Measurements from ENCODE around the gene BANK1. TPM values are rescaled to one million over a fixed set of nuclear protein-coding genes. Genes with fewer than 3 reads are reported as not detected.

Gene BANK1
- polyA plus RNA-seq, 1 donor from 2014 or later = not detected

GRCh38 chr4:101885574-101885973, 95.0 kb downstream of the BANK1 start:
- Histone ChIP-seq H3K27ac (ENCODE audit: low read length) (no peak overlapping the region), H3K4me2 (ENCODE audit: low read length) (no peak overlapping the region), H3K4me3 (ENCODE audit: low read length) (no peak overlapping the region), H3K9me2 (ENCODE audit: insufficient read depth, low read length) (no peaks in the 10 kb centered on the region), H3K36me3 (ENCODE audit: insufficient read depth, low read length) (no peaks in the 10 kb centered on the region), H2AFZ (ENCODE audit: low read depth, low read length) (no peak overlapping the region), H3K9me3 (ENCODE audit: low read length) (no peaks in the 10 kb centered on the region), H3K79me2 (replicated peaks; ENCODE audit: insufficient read depth, low read length) (no peaks in the 10 kb centered on the region), H3K27me3 (ENCODE audit: insufficient read depth, low read depth, low read length) (no peaks in the 10 kb centered on the region), H3K9ac (ENCODE audit: low read length) (no peak overlapping the region), H3F3A (ENCODE audit: insufficient read depth, low read length, poor library complexity, severe bottlenecking) (no peaks in the 10 kb centered on the region), H4K20me1 (ENCODE audit: insufficient read depth) (no peaks in the 10 kb centered on the region)
- TF ChIP-seq TAF1 (IDR thresholded peaks at IDR 0.05; ENCODE audit: low read depth) (no peak), REST (IDR thresholded peaks at IDR 0.05; ENCODE audit: borderline replicate concordance) (no peak)

GRCh38 chr4:101886826-101887225, 96.3 kb downstream of the BANK1 start:
- no peaks in the 10 kb centered on the region for H3K9me2 ChIP-seq (ENCODE audit: insufficient read depth, low read length)
- H3K27me3 ChIP-seq (ENCODE audit: insufficient read depth, low read depth, low read length) = no peaks in the 10 kb centered on the region
- no peaks in the 10 kb centered on the region for H3F3A ChIP-seq (ENCODE audit: insufficient read depth, low read length, poor library complexity, severe bottlenecking)
- no peak overlapping the region for H2AFZ ChIP-seq (ENCODE audit: low read depth, low read length)
- no peak overlapping the region for H3K4me3 ChIP-seq (ENCODE audit: low read length)
- no peaks in the 10 kb centered on the region for H3K9me3 ChIP-seq (ENCODE audit: low read length)
- H3K9ac ChIP-seq (ENCODE audit: low read length) = no peak overlapping the region
- H4K20me1 ChIP-seq (ENCODE audit: insufficient read depth) = no peaks in the 10 kb centered on the region
- no peaks in the 10 kb centered on the region for H3K36me3 ChIP-seq (ENCODE audit: insufficient read depth, low read length)
- no peak overlapping the region for H3K27ac ChIP-seq (ENCODE audit: low read length)
- TF ChIP-seq RAD21 (conservative IDR thresholded peaks at IDR 0.05) = no peak
- TF ChIP-seq EP300 (conservative IDR thresholded peaks at IDR 0.05; ENCODE audit: poor library complexity, severe bottlenecking) = no peak
- no peak for TF ChIP-seq REST (IDR thresholded peaks at IDR 0.05; ENCODE audit: borderline replicate concordance)
- no peak for TF ChIP-seq MXI1 (conservative IDR thresholded peaks at IDR 0.05; ENCODE audit: poor library complexity, severe bottlenecking)
- TF ChIP-seq TAF1 (IDR thresholded peaks at IDR 0.05; ENCODE audit: low read depth) = no peak
- no peak for TF ChIP-seq SMC3 (conservative IDR thresholded peaks at IDR 0.05; ENCODE audit: poor library complexity)
- no peak for TF ChIP-seq POLR2AphosphoS5 (IDR thresholded peaks at IDR 0.05)
- TF ChIP-seq CTCF (IDR thresholded peaks at IDR 0.05; ENCODE audit: poor library complexity, severe bottlenecking) = no peak
- no peak for TF ChIP-seq EZH2 (IDR thresholded peaks at IDR 0.05; ENCODE audit: borderline replicate concordance, insufficient read depth, low read length, poor library complexity, severe bottlenecking)
- no peaks in the 10 kb centered on the region for H3K79me2 ChIP-seq (replicated peaks; ENCODE audit: insufficient read depth, low read length)
- no peak overlapping the region for H3K4me2 ChIP-seq (ENCODE audit: low read length)
